T-helper 1 cell treated with Interleukin-12 subunit alpha and Interleukin-12 subunit beta and Interleukin-4 antibody, amounts not matched to agents 30 μg/mL and 1 μg/mL, for 36 hours (primary cell): ENCODE data around the gene KCNG2.
"Not testable (repeated sequence)": the region's sequence is repeated elsewhere in the genome, so short reads cannot be mapped to it uniquely, and the experiment has no call there.

Experiments used
- H3K27ac Mint-ChIP-seq: one replicate; pipeline ENCODE4 v1.8.0; 2021; ENCODE audit warnings: mild to moderate bottlenecking, mixed read lengths
- H3K27me3 Mint-ChIP-seq: one replicate; pipeline ENCODE4 v1.8.0; 2021; ENCODE audit warnings: low read depth, mixed read lengths
- H3K36me3 Mint-ChIP-seq: one replicate; pipeline ENCODE4 v1.8.0; 2021; ENCODE audit warnings: low read depth, mixed read lengths
- H3K4me1 Mint-ChIP-seq: one replicate; pipeline ENCODE4 v1.8.0; 2021; ENCODE audit warnings: low read depth, mixed read lengths
- H3K4me3 Mint-ChIP-seq: one replicate; pipeline ENCODE4 v1.8.0; 2021; ENCODE audit warnings: mild to moderate bottlenecking, moderate library complexity, mixed read lengths
- H3K9me3 Mint-ChIP-seq: one replicate; pipeline ENCODE4 v1.8.0; 2021; ENCODE audit warnings: mixed read lengths

The KCNG2 gene

GRCh38 chr18:79875531-79875919 is 77.8 kb downstream of the KCNG2 start:
- H3K36me3 Mint-ChIP-seq: no peaks in the 10 kb centered on the region
- H3K4me1 Mint-ChIP-seq: no peaks in the 10 kb centered on the region
- H3K27ac Mint-ChIP-seq: no peak overlapping the region
- H3K9me3 Mint-ChIP-seq: no peaks in the 10 kb centered on the region
- H3K27me3 Mint-ChIP-seq: no peaks in the 10 kb centered on the region
- H3K4me3 Mint-ChIP-seq: no peak overlapping the region

GRCh38 chr18:79875931-79876461 is 78.3 kb downstream of the KCNG2 start:
- Mint-ChIP-seq H3K27ac (no peak overlapping the region), H3K4me1 (no peaks in the 10 kb centered on the region), H3K9me3 (no peaks in the 10 kb centered on the region), H3K4me3 (no peak overlapping the region), H3K36me3 (no peaks in the 10 kb centered on the region), H3K27me3 (no peaks in the 10 kb centered on the region)

DNA sequence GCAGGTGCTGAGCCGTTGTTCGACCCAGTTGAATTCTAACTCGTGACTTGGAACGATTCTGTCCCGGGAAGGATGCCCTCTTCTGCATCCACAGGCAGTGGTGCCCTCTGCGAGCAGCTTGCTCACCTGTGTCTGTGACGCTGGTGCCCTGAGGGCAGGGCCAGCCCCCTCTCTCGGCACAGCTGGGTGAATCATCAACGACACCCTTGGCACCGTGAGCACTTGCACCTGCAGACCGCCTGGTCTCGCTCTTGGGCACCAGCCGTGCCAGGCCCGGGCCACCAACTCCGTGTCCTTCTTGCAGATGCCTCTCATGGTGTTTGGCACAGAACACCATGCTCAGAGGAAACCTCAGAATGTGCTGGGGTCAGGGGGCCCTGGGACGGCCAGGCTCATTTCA is 78.8 kb downstream of the KCNG2 start:
- no peak overlapping the region for H3K4me3 Mint-ChIP-seq
- no peaks in the 10 kb centered on the region for H3K27me3 Mint-ChIP-seq
- H3K36me3 Mint-ChIP-seq: no peaks in the 10 kb centered on the region
- no peaks in the 10 kb centered on the region for H3K4me1 Mint-ChIP-seq
- no peaks in the 10 kb centered on the region for H3K9me3 Mint-ChIP-seq
- no peak overlapping the region for H3K27ac Mint-ChIP-seq

GRCh38 chr18:79877163-79878091 is 79.7 kb downstream of the KCNG2 start:
- no peak overlapping the region for H3K27ac Mint-ChIP-seq
- no peaks in the 10 kb centered on the region for H3K9me3 Mint-ChIP-seq
- H3K27me3 Mint-ChIP-seq: no peaks in the 10 kb centered on the region
- no peak overlapping the region for H3K4me3 Mint-ChIP-seq
- no peaks in the 10 kb centered on the region for H3K36me3 Mint-ChIP-seq
- H3K4me1 Mint-ChIP-seq: no peaks in the 10 kb centered on the region

- not testable (repeated sequence) for H3K4me3 Mint-ChIP-seq, H3K9me3 Mint-ChIP-seq, H3K4me1 Mint-ChIP-seq, H3K36me3 Mint-ChIP-seq, H3K27me3 Mint-ChIP-seq, H3K27ac Mint-ChIP-seq
Observed at GRCh38 chr18:79878246-79878645, 80.5 kb downstream of the KCNG2 start.

- H3K27me3 Mint-ChIP-seq: no peaks in the 10 kb centered on the region
- no peaks in the 10 kb centered on the region for H3K4me1 Mint-ChIP-seq
- no peak overlapping the region for H3K27ac Mint-ChIP-seq
- no peaks in the 10 kb centered on the region for H3K9me3 Mint-ChIP-seq
- no peaks in the 10 kb centered on the region for H3K36me3 Mint-ChIP-seq
- H3K4me3 Mint-ChIP-seq: no peak overlapping the region
Observed at GRCh38 chr18:79878741-79879378, 81.1 kb downstream of the KCNG2 start.

GRCh38 chr18:79879566-79879965 is 81.8 kb downstream of the KCNG2 start:
- Mint-ChIP-seq H3K9me3 (no peaks in the 10 kb centered on the region), H3K36me3 (no peaks in the 10 kb centered on the region), H3K27ac (no peak overlapping the region), H3K4me3 (no peak overlapping the region), H3K4me1 (no peaks in the 10 kb centered on the region), H3K27me3 (no peaks in the 10 kb centered on the region)

DNA sequence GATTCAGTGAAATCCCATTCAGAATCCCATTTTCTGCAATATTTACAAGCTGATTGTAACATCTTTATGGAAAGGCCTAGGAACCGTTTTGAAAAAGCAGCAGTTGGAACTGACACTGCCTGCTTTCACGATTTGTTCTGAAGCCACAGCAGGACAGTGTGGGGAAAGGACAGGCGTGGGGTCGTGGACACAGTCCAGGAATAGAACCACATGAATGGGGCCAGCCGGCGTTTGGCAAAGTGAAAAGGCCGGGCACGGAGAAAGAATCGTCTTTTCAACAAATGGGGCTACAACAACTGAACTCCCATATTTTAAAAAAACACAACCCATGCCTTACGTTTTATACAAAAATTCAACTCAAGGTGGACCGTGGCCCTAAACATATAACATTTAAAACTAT is 84.0 kb downstream of the KCNG2 start:
- Mint-ChIP-seq H3K27ac (no peak overlapping the region), H3K36me3 (no peaks in the 10 kb centered on the region), H3K9me3 (no peaks in the 10 kb centered on the region), H3K27me3 (no peaks in the 10 kb centered on the region), H3K4me3 (no peak overlapping the region), H3K4me1 (no peaks in the 10 kb centered on the region)

DNA sequence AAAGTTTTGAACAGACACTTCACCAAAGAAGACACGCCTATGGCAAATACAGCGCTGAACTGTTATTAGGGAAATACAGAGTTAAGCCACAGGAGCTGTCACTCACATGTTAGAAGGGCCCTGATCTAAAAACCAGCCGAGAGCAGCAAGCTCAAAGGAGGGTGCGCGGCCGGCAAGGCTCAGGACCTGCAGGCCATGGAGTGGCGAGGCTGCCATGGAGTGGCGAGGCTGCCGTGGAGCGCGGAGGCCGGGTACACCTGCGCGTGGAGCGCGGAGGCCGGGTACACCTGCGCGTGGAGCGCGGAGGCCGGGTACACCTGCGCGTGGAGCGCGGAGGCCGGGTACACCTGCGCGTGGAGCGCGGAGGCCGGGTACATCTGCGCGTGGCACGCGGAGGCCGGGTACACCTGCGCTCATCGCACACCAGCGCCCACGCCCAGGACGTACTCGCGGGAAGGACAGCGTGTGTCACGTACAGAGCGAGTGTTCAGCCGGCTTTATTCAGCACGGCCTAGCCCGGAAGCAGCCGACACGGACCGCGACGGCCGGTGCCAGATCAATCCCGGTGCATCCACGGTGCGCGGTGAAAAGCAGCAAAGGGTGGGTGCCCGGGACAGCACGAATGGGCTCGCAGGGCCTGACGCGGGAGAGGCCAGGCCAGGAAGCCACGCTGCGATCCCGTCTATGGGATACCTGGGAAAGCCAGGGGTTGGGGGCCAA is 84.9 kb downstream of the KCNG2 start:
- H3K9me3 Mint-ChIP-seq: no peaks in the 10 kb centered on the region
- H3K27ac Mint-ChIP-seq: no peak overlapping the region
- no peak overlapping the region for H3K4me3 Mint-ChIP-seq
- no peaks in the 10 kb centered on the region for H3K4me1 Mint-ChIP-seq
- H3K27me3 Mint-ChIP-seq: no peaks in the 10 kb centered on the region
- no peaks in the 10 kb centered on the region for H3K36me3 Mint-ChIP-seq

- H3K9me3 Mint-ChIP-seq: peaks cover 2% of the 10 kb centered on the region
- H3K27ac Mint-ChIP-seq: no peak overlapping the region
- H3K27me3 Mint-ChIP-seq: no peaks in the 10 kb centered on the region
- H3K4me1 Mint-ChIP-seq: no peaks in the 10 kb centered on the region
- H3K36me3 Mint-ChIP-seq: no peaks in the 10 kb centered on the region
- no peak overlapping the region for H3K4me3 Mint-ChIP-seq
Observed at GRCh38 chr18:79883461-79884293, 85.9 kb downstream of the KCNG2 start.

DNA sequence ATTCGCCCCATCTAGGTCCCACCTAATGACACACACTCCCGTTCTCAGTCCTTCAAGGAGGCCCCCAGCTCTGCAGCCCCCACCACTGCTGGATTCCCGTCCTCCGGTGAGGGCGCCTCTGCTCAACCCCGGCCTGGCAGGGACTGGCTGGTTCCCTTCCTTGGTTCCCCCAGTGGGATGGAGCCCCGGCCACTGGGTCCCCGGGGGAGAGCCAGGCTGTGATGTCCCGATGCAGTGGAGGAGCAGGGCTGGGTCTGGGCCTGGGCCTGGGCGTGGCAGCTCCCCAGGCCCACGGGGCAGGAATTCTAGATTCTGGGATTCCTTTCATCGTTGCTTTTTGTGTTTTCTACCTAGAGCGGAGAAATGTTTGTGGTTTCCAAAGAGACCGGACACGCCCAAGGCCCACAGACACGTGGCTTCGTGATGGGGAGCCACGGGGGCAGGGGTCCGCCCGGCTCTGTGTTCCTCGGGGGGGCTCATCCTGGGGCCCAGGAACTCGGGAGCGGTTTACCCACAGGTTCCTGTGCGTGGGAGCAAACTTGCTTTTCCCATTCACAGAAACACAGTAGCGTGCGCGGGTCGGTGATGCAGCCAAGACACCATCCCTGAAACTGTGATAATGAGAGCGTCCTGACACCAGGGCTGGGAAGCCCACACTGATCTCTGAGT is 86.7 kb downstream of the KCNG2 start:
- H3K27me3 Mint-ChIP-seq: no peaks in the 10 kb centered on the region
- H3K36me3 Mint-ChIP-seq: peaks cover 2% of the 10 kb centered on the region
- H3K27ac Mint-ChIP-seq: no peak overlapping the region
- H3K9me3 Mint-ChIP-seq: peaks cover 10% of the 10 kb centered on the region
- no peaks in the 10 kb centered on the region for H3K4me1 Mint-ChIP-seq
- H3K4me3 Mint-ChIP-seq: no peak overlapping the region

DNA sequence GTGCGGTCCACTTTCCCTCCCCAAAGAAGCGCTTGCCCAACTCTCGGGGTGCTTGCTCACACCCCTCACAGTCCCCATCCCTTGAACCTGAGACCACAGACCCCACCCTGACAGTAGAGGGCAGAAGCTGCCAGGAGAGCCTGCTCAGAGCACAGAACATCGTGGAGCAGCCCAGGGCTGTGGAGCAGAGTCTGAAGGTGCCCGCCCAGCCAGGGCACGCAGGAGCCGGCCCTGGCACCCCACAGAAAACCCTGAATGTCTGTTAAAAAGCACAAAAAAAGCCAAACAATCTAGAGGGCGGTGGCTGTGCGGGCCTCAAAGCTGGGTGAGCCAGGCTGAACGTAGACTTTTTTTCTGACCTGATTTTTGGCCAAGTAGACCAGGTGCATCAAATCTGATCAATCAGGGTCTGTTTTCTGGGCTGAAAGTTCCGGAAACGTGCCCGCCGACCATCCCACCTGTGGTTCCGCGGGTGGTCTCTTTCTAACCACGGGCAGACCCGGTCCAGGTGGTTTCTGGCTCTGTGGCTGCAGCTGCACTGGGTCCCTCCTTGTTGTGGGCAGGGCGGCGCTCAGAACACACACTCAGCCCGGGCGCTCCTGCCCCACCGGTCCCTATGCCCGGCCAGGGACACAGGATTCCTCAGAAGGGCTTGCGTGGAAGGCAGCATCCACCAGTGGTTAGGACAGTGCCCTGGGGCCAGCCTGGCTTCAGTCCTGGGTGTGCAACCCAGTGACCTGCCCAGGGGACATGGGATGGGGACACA is 87.4 kb downstream of the KCNG2 start:
- no peaks in the 10 kb centered on the region for H3K27me3 Mint-ChIP-seq
- peaks cover 17% of the 10 kb centered on the region for H3K9me3 Mint-ChIP-seq
- peaks cover 2% of the 10 kb centered on the region for H3K36me3 Mint-ChIP-seq
- H3K27ac Mint-ChIP-seq: no peak overlapping the region
- no peak overlapping the region for H3K4me3 Mint-ChIP-seq
- no peaks in the 10 kb centered on the region for H3K4me1 Mint-ChIP-seq
